Measurements from ENCODE around the gene RUNX3.

DNA sequence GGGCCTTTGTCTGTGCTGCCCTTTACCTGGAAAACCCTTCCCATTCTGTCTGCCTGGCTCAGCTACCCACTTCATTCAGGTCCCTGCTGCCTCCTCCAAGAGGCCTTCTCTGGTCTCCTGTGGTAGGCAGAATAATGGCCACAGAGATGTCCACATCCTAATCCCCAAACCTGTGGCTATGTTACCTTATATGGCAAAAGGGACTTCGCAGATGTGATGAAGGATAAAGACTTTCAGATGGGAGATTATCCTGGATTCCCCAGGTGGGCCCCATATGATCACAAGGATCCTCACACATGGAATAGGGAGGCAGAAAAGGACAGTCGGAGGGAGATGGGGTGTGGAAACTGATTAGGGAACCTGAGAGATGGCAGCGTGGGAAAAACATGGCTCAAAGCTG lies 14.2 kb upstream of the RUNX3 start:
- TF ChIP-seq POLR2A (IDR thresholded peaks at IDR 0.05; ENCODE audit: low read depth, low read length) (0 out of 2 replicates have a peak, but pooled peaks have one; percentile 31), TAF1 (IDR thresholded peaks at IDR 0.05; ENCODE audit: borderline replicate concordance, low read depth, low read length) (no peak), POLR2AphosphoS5 (IDR thresholded peaks at IDR 0.05; ENCODE audit: low read depth, low read length) (no peak; the same call in none of the 2 replicates)

Data from GM12892 (cell line).